Measurements from ENCODE around the gene ICAM2. TPM values are rescaled to one million over a fixed set of nuclear protein-coding genes. Genes with fewer than 3 reads are reported as not detected.

ICAM2 gene
- total RNA-seq, 6 experiments from 2014 or later: 5.5 to 16.1 (median 8.6) TPM

- TF ChIP-seq, protein P1, sequence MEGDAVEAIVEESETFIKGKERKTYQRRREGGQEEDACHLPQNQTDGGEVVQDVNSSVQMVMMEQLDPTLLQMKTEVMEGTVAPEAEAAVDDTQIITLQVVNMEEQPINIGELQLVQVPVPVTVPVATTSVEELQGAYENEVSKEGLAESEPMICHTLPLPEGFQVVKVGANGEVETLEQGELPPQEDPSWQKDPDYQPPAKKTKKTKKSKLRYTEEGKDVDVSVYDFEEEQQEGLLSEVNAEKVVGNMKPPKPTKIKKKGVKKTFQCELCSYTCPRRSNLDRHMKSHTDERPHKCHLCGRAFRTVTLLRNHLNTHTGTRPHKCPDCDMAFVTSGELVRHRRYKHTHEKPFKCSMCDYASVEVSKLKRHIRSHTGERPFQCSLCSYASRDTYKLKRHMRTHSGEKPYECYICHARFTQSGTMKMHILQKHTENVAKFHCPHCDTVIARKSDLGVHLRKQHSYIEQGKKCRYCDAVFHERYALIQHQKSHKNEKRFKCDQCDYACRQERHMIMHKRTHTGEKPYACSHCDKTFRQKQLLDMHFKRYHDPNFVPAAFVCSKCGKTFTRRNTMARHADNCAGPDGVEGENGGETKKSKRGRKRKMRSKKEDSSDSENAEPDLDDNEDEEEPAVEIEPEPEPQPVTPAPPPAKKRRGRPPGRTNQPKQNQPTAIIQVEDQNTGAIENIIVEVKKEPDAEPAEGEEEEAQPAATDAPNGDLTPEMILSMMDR (IDR thresholded peaks at IDR 0.05): no peak
- no peak for TF ChIP-seq POLR2A (IDR thresholded peaks at IDR 0.05)
- DNase-seq (peak in 1 of 3 donors; percentile 54), ATAC-seq (peak in 3 of 4 donors; percentile 18 to 42 (median 20))
- intact Hi-C loops (cut with DNase I): no loop called here
- H3K36me3 ChIP-seq: peaks cover 0 to 79% (median 34%) of the 10 kb centered on the region in 4 donors
- H3K9me3 ChIP-seq: no peaks in the 10 kb centered on the region
- H3K27ac ChIP-seq: peak overlapping the region in 2 of 3 donors; percentile 3 to 48
- no peak overlapping the region for H3K4me3 ChIP-seq
- 67% methylated on average over 4 of the region's 5 CpGs for WGBS (ENCODE audit: insufficient coverage, low coverage, low lambda C conversion rate, missing lambda C conversion rate)
- H3K4me1 ChIP-seq: peaks cover 0 to 23% (median 0%) of the 10 kb centered on the region in 4 donors
- no peaks in the 10 kb centered on the region for H3K27me3 ChIP-seq
These were observed 38.2 kb upstream of the ICAM2 start for GRCh38 chr17:64058621-64059020.

DNA sequence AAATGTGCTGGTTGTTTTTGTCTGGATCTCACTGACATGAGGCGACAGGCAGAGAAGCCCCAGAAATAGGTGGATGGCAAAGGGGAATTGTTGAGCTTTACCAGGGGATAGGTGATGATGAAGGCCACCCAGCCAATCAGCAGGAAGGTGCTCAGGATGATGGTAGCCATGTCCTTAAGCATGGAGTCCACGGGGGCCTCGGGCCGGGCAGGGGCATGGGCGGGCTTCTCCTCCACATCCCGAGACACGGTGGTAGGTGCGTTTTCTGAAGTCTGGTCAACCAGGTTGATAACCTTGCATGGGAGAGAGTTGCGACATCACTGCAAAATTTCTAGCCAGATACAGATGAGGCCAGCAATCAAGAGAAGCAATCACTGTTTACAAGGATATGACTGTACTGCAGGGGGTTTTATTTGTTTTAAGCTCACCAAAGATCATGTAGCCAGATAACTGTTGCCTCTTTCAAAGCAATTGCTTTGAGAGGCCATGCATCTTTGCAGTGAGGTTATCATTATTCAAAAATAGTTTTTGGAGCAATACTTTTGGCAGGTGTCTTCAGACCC, 37.3 kb upstream of the ICAM2 start:
- Histone ChIP-seq H3K36me3 (peaks cover 0 to 82% (median 37%) of the 10 kb centered on the region in 4 donors), H3K9me3 (no peaks in the 10 kb centered on the region), H3K27me3 (no peaks in the 10 kb centered on the region), H3K4me1 (peaks cover 0 to 23% (median 0%) of the 10 kb centered on the region in 4 donors), H3K27ac (peak overlapping the region in 2 of 3 donors; percentile 32 to 48), H3K4me3 (no peak overlapping the region)
- WGBS (ENCODE audit: insufficient coverage, low coverage, low lambda C conversion rate, missing lambda C conversion rate): 49% methylated on average over 5 of the region's 9 CpGs
- ATAC-seq (peak; percentile 29 to 79 (median 70)), DNase-seq (no peak)
- intact Hi-C loops (cut with DNase I): no loop called here
- TF ChIP-seq, protein P1 (IDR thresholded peaks at IDR 0.05): no peak

DNA sequence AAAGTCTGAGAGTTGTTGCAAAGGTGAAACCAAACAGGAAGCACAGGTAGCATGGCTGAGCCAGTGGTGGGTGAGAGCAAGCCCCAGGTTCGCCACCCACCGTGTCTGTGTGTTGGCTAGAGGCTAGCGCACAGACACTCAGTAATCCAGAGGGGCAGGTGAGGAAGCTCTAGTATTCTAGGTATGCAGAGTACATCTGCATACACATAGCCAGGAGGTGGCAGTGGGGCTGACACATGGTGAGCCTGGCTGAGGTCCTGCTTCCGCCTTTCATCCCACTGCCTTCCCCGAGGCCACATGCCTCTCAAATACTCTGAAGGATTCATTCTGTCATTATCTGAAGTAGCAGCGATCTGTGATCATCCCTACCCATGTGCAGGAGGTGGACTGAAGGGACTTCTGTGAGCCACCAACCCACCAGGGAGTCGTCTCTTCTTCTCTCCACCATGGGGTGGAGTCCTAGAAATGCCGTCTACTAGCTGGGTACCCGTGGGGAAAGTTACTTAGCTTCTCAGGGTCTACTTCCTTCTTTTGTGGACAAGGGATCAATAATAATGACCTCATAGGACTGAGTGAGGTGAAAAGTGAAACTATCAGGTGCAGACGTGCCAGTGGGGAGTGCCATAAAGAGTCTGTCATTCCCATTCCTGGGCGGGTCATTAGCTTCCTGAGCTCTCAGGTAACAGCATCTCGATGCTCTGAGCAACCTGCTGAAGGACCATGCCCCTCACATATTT, 36.0 kb upstream of the ICAM2 start:
- Histone ChIP-seq H3K27me3 (no peaks in the 10 kb centered on the region), H3K4me1 (peaks cover 0 to 23% (median 0%) of the 10 kb centered on the region in 4 donors), H3K36me3 (peaks cover 5 to 85% (median 42%) of the 10 kb centered on the region in 4 donors), H3K9me3 (no peaks in the 10 kb centered on the region), H3K4me3 (no peak overlapping the region), H3K27ac (peak overlapping the region; percentile 5 to 62 (median 15))
- ATAC-seq (peak; percentile 33 to 73 (median 52)), DNase-seq (no peak)
- WGBS (ENCODE audit: insufficient coverage, low coverage, low lambda C conversion rate, missing lambda C conversion rate): 50% methylated on average over 7 of the region's 12 CpGs
- intact Hi-C loops (cut with DNase I): no loop called here
- TF ChIP-seq, protein P1 (IDR thresholded peaks at IDR 0.05): peak in 1 of 4 donors; percentile 14
- TF ChIP-seq POLR2A (IDR thresholded peaks at IDR 0.05): no peak

DNA sequence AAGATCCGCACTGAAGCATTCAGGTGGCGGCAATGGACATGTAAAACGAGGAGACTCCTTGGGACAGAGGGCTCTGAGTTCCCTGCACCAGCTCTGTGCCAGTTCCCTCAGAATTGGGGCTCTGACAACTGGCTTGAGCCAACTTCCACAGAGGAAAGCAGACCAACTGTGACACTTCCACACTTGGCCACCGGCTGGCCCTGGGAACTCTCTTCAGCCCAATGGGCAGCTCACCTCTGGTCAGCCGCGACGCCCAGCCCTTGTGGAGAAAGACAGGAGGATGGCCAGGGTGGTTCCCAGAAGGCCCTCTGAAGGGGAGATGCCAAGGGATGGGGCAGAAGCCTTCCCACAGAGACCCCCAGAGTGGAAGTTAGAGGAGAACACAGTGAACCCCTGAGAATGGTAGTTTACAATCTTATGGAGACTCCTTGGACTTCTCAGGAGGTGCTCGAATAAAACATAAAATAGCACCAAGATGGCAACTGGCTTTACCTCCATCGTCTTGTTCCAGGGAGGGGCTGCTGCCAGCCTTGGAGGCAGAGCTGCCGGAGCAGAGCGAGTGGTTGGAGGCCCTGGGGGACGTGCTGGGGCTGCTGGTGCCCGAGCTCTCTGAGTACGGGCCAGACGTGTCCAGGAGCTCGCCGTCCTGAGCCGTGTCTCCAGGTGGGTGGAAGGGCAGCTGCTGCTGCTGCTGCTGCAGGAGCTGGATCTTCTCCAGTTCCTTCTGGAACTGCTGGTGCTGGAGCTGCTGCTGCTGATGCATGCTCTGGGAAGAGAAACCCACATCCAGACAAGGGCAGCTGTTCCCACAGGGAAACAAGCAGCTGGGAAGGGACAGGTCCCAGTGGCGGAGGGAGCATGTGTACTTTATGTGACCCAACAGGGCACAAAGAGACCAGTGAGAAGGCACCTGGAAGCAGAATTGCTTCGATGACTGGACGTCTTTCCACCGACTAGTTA, 35.0 kb upstream of the ICAM2 start:
- H3K36me3 ChIP-seq: peaks cover 6 to 86% (median 42%) of the 10 kb centered on the region in 4 donors
- TF ChIP-seq POLR2A (IDR thresholded peaks at IDR 0.05): no peak
- TF ChIP-seq, protein P1 (IDR thresholded peaks at IDR 0.05): no peak
- 93% methylated on average over 5 of the region's 22 CpGs for WGBS (ENCODE audit: insufficient coverage, low coverage, low lambda C conversion rate, missing lambda C conversion rate)

More for the DNA sequence above, 35.0 kb upstream of the ICAM2 start:
- H3K4me3 ChIP-seq: no peak overlapping the region
- ATAC-seq: no peak
- H3K27me3 ChIP-seq: no peaks in the 10 kb centered on the region
- H3K27ac ChIP-seq: peak overlapping the region in 2 of 3 donors; percentile 5 to 62
- no peak for DNase-seq
- no peaks in the 10 kb centered on the region for H3K9me3 ChIP-seq
- intact Hi-C loops (cut with DNase I): no loop called here
- H3K4me1 ChIP-seq: peaks cover 0 to 23% (median 0%) of the 10 kb centered on the region in 4 donors
